Ramos (cell line): ENCODE measurements around the gene GRAMD1B.
"Not testable (repeated sequence)": the region's sequence is repeated elsewhere in the genome, so short reads cannot be mapped to it uniquely, and the experiment has no call there.

Experiments
- in situ Hi-C: fragments of 300-500 bp; cut with MboI; formaldehyde crosslinking; loops from one replicate; pipeline ENCODE4 v1.14.3; 2022; ENCODE audit warnings: low sequenced_read_pairs; ENCODE audit not compliant: unreplicated experiment

GRAMD1B gene

DNA sequence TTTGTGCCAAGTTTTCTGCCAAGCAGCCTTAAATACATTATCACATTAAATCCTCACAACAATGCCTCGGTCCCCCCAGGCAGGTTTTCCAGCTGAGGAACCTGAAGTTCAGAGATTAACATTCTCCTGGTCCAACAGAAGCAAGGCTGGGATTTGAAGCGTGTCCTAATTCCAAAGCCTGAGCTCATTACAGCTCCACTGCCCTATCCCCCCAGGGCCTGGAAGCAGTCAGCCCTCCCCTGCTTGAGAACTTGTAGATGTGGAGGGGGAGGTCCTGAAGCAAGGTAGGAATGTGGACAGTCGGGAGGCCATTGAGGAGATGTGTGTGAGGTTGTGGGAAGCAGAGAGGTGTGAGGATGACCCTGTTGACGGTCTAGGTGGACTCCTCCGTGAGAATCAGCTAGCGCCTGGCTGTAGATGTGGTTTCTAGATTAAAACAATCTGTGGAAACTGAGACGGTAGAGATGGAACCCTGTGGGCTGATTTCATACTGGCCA is 8.1 kb downstream of the GRAMD1B start:
- in situ Hi-C loops, result no loop called here

DNA sequence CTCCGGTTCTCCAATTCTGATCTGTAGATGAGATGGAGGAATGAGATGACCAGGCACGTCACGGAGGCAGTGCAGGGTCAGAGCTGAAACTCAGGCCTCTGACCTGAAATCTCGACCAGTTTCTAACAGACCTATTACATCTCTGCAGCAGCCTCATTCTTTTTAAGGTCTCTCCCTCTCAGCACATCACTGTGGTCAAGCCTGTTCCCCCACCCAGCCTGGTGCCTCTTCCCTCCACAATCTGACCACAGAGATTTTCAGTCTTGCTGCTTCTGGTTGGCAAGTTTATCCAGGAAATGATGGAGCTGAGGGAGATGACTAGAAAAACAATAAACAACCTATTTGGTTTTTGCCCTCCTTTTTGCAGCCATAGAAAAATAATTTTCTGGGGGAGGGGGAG is 9.5 kb downstream of the GRAMD1B start:
- in situ Hi-C loops, result no loop called here

DNA sequence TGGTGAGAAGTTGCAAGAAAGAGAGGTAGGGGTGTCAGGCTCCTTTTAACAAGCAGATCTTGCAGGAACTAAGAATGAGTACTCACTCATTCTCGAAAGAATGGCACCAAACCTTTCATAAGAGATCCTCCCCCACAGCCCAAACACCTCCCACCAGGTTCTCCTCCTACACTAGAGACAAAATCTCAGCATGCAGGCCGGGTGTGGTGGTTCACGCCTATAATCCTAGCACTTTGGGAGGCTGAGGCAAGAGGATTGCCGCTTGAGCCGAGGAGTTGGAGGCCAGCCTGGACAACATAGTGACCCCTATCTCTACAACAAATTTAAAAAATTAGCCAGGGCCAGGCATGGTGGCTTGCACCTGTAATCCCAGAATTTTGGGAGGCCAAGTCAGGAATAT is 11.1 kb downstream of the GRAMD1B start:
- in situ Hi-C loops, result no loop called here

DNA sequence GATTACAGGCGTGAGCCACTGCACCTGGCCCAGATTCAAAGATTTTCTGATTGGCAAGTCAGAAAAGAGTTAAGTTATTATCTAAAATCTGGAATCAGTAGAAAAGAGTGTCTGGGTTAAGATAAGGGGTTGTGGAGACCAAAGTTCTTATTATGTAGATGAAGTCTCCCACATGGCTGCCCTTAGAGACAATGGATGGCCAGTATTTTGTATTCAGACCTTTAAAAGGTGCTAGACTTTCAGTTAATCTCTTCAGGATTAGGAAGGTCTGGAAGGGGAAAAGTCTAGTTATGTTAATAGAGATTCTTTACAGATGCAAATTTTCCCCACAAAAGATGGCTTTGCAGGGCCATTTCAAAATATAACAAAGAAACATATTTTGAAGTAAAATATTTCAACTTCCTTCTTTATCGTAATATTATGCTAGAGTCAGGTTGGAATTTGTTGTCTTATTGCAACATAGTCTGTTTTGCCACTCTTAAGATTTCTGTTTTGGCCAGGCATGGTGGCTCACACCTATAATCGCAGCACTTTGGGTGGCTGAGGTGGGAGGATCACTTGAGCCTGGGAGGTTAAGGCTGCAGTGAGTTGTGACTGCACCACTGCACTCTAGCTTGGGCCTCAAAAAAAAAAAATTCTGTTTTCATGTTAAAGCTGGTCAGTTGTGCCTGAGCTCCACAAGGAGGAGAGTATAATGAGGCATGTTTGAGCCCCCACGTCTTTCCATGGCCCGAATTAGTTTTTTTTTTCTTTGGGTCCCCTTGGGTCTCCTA is 14.0 kb downstream of the GRAMD1B start:
- in situ Hi-C loops, result no loop called here

DNA sequence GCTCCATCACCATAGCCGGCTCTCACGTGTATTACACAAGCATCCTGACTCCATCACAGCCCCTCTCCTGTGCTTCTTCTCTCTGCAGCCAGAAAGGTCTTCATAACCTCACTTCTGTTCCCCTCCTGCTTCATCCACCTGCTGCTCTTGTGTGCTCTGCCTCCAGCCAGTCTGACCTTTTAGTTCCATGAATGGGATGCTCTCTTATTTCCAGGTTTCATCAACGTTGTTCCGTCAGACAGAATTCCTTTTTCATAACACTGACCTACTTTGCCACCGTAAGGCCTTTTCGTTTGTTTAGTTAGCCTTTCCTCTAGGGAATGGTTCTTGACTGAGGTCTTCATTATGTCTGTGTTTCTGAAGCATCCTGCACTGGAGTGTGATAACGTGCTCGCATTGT is 18.8 kb downstream of the GRAMD1B start:
- in situ Hi-C loops, result no loop called here

DNA sequence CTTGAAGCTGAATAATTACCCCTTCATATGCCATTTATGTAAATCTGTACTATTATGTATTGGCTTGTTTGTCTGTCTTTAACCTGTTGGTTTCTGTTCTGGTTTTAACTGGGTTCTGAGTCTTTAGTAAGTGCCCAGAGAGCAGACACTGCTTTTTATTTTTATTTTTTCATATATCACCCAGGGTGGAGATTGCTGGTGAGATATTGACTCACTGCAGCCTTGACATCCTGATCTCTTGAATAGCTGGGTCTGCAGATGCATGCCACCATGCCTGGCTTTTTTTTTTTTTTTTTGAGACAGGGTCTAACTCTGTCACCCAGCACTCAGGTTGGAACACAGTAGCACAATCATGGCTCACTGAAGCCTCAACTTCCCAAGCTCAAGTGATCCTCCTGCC is 19.4 kb downstream of the GRAMD1B start:
- in situ Hi-C loops, result no loop called here

DNA sequence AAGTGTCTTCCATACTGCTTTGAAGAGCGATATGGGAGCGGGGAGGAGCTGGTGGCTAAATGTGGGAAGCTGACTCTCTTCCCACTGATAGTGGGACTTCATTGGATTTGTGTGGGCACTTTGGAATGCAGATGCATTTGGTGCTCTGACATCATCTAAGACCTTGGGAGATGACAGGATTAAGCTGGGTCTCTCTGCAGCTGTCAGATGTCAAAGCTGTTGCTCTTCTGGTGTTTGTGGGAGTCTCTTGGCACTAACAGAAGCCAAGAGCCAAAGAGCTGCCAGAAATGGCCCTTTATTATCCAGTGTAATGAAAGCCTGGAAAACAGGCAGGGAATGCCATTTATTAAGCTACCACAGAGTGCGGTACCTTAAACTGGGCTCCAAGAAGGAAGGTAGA is 20.6 kb downstream of the GRAMD1B start:
- in situ Hi-C loops, result no loop called here

DNA sequence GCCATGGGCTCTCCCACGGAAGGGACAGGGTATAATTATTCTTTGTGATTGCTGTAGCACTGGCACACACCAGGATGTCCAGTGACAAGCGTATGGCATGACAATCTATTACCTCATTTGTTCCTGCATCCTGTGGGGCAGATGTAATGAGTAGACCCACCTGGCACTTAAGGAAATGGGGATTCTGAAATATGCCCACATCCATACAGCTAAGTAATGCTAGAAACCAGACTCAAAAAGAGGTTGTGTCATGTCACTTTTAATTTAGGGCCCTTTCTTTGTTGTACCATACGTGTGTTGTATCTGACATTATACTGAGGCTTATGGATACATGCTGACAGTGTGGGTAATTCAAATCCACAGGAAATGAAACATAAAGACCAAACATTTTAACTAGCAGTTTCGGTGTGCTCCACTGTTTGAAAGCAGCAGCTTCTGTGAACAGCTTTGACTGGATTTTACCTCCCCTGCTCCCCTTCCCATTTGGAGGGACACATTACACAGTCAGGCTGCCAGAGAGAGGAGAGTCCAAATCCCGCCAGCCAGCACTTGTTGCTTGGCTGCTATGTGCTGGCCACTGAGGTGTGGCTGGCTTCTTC is 21.2 kb downstream of the GRAMD1B start:
- in situ Hi-C loops, result no loop called here

DNA sequence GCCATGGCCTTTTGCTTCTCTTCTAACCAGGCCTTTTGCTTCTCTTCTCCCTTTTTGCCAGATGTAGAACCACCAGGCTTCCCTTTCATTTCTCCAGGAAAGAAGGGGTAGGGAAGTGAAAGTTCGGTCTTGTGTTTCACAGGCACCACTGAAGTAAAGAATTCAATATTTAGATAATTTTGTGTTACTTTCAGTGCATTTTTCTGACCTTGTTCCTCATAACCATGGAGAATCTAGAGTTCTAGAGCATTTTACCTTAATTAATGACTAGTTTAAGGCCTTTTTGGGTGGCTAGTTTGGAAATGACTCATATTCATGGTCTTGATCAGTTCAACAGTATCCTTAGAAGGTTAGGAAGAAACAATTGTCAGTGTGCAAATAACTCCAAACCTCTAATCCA is 22.7 kb downstream of the GRAMD1B start:
- in situ Hi-C loops, result no loop called here

DNA sequence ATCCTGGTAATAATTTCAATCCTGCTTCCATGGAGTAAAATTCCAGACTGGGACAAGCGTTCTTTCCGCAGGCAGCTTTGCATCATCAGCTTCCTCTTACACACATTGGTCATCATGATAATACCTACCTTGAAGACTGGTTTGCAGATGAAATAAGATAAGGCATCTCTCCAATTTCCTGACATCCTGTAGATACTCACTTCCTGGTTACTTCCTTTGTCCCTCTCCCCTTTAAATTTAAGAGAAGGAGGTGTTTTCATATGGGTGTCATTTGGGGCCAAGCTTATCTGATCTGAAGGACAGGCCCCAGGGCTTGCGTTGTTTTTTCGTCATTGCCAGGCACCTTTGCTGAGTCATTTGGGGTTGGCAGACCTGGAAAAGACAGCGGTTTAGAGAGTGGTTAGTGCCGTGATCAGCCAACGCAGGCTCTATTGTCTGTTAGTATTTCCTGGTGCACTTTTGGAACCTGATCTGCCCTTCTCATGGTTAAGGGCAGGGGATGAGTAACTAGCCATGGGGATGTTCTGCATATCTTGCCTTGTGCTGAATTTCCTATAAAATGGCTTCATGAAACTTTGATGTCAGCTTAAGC is 24.1 kb downstream of the GRAMD1B start:
- in situ Hi-C loops, result no loop called here

DNA sequence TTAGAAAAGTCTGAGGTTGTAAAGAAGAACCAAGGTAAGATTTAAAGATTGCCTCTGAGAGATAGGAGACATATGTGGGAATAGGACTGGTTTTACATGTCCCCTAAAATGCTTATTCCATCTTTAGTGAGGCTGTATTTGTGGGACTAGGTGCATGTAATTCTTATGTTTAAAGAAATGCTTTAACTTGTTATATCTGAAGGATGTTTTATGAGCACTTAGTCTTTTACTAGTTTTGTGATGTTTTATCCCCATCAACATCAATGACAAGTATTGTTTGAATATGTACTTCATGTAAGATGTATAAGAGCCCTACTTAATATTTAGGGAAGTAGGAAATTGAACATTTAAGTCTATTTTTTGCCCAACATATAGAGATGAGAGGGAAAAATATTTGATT is 24.7 kb downstream of the GRAMD1B start:
- in situ Hi-C loops, result no loop called here

DNA sequence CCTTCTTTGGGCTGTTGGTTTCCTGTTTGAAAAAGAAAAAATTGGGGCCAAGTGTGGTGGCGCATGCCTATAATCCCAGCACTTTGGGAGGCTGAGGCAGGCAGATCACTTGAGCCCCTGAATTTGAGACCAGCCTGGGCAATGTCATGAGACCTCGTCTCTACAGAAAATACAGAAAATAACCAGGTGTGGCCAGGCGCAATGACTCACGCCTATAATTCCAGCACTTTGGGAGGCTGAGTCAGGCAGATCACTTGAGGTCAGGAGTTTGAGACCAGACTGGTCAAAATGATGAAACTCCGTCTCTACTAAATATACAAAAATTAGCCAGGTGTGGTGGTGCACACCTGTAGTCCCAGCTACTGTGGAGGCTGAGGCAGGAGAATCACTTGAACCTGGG is 26.4 kb downstream of the GRAMD1B start:
- in situ Hi-C loops, result not testable (repeated sequence)

DNA sequence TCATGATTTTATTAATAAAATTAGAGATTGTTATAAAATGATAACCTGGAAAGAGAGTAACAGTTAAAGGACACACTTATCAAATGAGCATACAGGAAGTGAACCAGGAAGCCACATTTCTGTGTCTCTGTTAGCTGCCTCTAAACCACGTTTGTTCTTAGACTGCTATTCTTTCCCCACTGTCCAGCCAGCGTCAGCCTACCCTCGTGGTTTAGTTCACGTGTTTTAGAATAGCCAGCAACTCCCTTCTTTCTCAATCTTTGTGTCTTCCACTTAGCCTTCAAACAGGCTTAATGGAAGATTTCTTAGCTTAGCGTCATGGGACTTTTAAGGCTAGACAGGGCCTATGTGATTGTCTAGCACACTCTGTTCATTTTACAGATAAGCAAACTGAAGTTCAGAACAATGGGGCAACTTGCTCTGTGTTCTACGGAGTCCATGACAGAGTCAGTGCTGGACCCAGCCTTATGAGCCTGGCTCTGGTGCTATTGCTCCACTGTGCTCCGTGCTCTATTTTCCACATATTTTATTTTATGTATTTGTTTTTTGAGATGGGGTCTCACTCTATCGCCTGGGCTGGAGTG is 27.2 kb downstream of the GRAMD1B start:
- in situ Hi-C loops, result no loop called here

DNA sequence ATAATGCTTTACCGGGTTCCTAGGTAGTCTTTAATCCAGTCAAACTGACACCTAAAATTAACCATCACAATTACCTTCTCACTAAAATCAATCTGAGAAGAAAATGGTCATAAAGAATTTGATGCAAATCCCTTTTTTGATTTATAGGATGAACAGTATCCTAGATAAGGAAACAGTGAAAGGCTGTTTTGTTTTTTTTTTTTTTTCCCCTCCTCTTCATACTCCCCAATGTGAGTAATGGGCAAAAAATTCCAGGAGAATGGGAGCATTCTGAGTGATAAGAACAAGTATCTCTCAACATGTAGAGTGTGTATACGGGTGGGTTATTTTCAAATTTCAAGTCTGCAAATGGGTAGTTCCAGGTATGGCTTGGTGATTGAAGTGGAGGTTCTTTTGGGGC is 28.4 kb downstream of the GRAMD1B start:
- in situ Hi-C loops, result no loop called here

DNA sequence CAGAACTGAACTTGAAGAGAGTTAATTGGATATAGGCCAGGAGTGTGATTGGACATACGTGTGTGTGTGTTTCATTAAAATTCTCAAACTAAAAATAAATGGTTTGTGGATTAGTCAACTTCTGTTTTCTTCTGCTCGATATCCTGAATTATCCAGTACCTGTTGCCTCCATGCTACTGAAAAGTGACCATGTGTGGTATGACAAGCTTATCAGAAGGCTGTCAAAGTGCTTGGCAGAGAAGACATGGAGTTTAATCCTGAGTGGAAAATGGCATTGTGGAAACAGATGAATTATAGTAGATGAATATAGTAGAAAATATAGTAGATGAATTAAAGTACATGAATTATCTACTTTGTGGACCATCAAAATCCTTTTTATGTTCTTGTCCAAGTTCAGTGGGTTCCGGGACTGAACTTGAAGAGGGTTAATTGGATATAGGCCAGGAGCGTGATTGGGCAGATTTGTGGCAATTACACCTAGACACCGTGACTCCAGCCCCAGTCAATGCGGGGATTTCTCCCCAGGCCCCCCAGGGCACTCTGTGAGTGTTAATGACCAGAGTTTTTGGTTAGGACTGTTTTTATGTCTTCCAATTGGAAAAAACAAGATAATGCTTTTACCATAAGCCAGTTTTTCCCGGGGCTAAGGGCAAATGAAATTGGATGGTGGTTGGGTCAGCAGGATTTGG is 30.1 kb downstream of the GRAMD1B start:
- in situ Hi-C loops, result no loop called here

DNA sequence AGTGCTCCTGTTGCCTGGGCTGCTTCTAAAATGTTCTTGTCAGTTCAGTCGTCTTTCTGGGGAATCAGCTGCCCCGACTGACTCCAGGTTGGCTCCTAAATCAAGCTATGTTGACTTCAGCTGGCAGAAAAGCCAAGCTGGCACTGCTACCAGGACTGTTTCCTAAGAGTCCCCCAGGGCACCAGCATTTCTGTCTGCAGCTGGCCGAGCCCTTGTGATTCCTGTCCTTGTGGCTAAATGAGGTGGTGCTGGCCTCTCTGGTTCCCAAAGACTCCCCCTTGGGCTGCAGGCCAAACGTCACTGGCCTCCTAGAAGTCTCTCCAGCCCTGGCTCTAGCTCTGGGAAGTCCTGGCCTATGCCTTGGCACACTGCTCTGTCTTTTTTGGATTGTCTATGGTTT is 31.1 kb downstream of the GRAMD1B start:
- in situ Hi-C loops, result no loop called here

DNA sequence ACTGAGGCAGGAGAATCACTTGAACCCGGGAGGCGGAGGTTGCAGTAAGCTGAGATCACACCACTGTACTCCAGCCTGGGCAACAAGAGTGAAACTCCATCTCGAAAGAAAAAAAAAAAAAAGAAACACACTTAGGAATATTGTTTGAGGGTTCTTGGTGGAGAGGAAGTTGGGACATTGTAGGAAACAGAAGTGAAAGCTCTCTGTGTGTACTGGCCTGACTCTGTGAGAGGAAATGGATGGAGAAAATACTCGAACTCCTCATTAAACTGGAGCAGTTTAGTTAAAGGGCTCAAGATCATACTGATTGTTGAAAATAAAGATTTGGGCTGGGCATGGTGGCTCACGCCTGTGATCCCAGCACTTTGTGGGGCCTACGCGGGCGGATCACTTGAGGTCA is 35.6 kb downstream of the GRAMD1B start:
- in situ Hi-C loops, result not testable (repeated sequence)

DNA sequence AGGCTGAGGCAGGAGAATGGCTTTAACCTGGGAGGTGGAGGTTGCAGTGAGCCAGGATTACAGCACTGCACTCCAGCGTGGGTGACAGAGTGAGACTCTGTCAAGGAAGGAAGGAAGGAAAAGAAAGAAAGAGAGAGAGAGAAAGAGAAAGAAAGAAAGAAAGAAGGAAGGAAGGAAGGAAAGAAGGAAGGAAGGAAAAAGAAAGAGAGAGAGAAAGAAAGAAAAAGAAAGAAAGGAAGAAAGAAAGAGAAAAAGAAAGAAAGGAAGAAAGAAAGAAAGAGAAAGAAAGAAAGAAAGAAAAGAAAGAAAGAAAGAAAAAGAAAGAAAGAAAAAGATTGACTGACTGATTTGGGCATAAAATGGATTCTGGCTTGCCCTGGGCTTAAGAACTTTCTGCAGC is 36.1 kb downstream of the GRAMD1B start:
- in situ Hi-C loops, result not testable (repeated sequence)

DNA sequence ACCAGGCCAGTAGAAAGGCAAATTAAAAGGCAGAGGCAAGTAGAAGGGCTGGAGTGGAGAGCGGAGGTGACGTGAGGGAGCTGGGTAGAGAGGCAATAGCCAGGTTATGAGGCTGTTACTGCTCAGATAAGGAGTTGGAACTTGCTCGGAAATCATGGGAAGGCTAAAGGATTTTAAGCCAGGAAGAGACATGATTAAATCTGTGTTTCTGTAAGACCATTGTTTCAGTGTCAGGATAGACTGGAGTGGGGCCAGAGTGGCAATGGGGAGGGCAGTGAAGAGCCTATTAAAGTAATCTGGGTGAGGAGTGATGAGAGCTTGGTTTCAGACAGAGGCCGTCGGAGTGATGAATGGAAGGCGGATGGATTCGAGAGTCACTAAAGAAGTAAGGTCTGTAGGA is 39.0 kb downstream of the GRAMD1B start:
- in situ Hi-C loops, result no loop called here

DNA sequence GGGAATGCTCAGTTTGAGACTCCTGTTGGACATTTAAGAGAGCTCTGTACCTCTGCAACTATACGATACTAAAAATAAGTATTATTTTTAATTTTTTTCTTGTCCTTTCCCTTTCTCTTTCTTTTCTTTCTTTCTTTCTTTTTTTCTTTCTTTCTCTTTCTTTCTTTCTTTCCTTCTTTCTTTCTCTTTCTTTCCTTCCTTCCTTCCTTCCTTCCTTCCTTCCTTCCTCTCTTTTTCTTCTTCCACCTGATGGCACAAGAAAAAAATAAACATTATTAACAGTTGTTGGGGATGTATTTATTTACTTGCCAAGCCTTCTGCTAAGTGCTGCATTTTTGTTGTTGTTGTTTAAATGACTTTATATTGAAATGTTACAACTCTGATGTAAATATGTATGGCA is 39.5 kb downstream of the GRAMD1B start:
- in situ Hi-C loops, result no loop called here

DNA sequence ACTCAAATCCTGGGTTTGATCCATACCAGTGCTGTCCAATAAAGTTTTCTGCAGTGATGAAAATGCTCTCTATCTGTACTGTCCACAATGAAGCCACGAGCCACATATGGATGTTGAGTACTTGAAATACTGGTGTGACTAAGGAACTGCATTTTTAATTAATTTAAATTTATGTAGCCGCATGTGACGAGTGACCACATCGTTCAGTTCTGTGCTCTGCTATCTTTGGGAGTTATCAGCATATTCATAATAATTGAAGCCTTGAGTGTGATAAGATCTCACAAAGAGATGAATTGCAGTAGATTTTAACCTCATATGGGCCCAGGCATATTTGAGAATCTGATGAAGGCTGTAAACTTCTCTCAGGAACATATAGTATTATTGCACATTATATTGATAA is 40.8 kb downstream of the GRAMD1B start:
- in situ Hi-C loops, result loop anchor here (10.0 kb wide), 2 partner anchors 166 to 356 kb away; no protein-coding TSS in a partner anchor
